Colonic mucosa (tissue), 4 donors: ENCODE data around the gene TMEM231. TPM values are rescaled to one million over a fixed set of nuclear protein-coding genes. Genes with fewer than 3 reads are reported as not detected.
A peak's percentile ranks its signal among the peaks of the same experiment; 100 is the strongest.

Experiments
- DNase-seq: peaks from one replicate; pipeline ENCODE4 v3.0.0-alpha.2; 2020
- H3K27ac ChIP-seq: fragments of 200-600 bp; one replicate; pipeline ENCODE4 v1.8.0; 2021
- H3K27me3 ChIP-seq: fragments of 200-600 bp; one replicate; pipeline ENCODE4 v1.8.0; 2021
- H3K36me3 ChIP-seq: fragments of 200-600 bp; one replicate; pipeline ENCODE4 v1.8.0; 2021
- H3K4me1 ChIP-seq: fragments of 200-600 bp; one replicate; pipeline ENCODE4 v1.8.0; 2021; ENCODE audit warnings: mild to moderate bottlenecking
- H3K4me3 ChIP-seq: fragments of 200-600 bp; one replicate; pipeline ENCODE4 v1.8.0; 2021
- H3K9ac ChIP-seq, 2 donors: one replicate each; pipeline ENCODE4 v1.7.0; 2013; ENCODE audit warnings: control low read depth in 2 of 2, low read depth in 2 of 2, low read length in 2 of 2
- H3K9me3 ChIP-seq: fragments of 200-600 bp; one replicate; pipeline ENCODE4 v1.8.0; 2021
- intact Hi-C: fragments of 100-400 bp; cut with DNase I; formaldehyde crosslinking; loops from one replicate; pipeline ENCODE4 v1.14.1; 2022
- total RNA-seq, 2 donors: library from RNA; stranded (reverse); fragmentation: NEBNext Ultra II Directional in 1 of 2; extraction: Animal tissue kit (Norgen Biotek cat#: 25700) in 1 of 2; gene quantifications; one replicate each; pipeline ENCODE4 v1.2.1, GENCODE V29; 2021
- TF ChIP-seq, protein P1 (sequence below): fragments of 200-600 bp; IDR thresholded peaks from one replicate; pipeline ENCODE4 v1.8.0; 2022; ENCODE audit warnings: antibody characterized with exemption, mild to moderate bottlenecking
- donor health status: healthy.
- donor health status: DM: no; HTN: no; CAD: no.
- donor health status: DM: no; HTN: no; CAD: no.

Gene TMEM231, protein sequence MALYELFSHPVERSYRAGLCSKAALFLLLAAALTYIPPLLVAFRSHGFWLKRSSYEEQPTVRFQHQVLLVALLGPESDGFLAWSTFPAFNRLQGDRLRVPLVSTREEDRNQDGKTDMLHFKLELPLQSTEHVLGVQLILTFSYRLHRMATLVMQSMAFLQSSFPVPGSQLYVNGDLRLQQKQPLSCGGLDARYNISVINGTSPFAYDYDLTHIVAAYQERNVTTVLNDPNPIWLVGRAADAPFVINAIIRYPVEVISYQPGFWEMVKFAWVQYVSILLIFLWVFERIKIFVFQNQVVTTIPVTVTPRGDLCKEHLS
- 1 to 10 TPM; 4.7 to 6.3 TPM for total RNA-seq

DNA sequence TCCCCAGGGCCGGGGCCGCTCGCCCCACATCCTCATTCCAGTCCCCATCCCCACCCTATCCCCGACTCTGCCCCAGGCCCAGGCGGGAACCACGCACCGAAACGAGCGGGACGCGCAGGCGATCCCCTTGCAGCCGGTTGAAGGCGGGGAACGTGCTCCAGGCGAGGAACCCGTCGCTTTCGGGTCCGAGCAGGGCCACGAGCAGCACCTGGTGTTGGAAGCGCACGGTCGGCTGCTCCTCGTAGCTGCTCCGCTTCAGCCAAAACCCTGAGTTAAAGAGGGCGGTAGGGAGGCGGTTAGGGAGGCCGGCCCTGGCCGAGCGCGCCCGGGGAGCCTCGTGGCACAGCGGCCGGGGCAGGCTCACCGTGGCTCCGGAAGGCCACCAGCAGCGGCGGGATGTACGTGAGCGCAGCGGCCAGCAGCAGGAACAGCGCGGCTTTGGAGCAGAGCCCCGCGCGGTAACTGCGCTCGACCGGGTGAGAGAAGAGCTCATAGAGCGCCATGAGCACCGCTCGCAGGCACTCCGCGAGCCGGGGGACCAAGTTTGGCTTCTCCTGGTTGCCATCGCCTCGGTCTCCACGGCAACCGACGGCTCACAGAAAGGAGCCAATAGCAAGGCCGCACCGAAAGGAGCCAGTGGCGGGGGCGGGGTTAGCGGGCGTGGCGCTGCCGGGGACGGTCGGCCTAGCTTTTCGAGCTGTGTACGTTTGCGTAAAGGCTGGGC, at the start of gene TMEM231:
Gene TMEM231, minus strand, starts transcription at position 546 of the 724 bp plus-strand sequence. Its CDS starts 43 bp downstream, at position 503.
- Histone ChIP-seq H3K27me3 (no peaks in the 10 kb centered on the region), H3K4me3 (peak within 1 kb of the TSS; percentile 68), H3K27ac (peak within 1 kb of the TSS; percentile 53), H3K9ac (peak within 1 kb of the TSS; percentile 68 to 79), H3K36me3 (no peaks in the 10 kb centered on the region), H3K9me3 (no peaks in the 10 kb centered on the region), H3K4me1 (no peaks in the 10 kb centered on the region)
- DNase-seq, result peak; percentile 99
- intact Hi-C loops, result loop anchor here (5.0 kb wide), 1 partner anchor 94 kb away; the partner anchor contains the start of gene TMEM170A
- TF ChIP-seq, protein P1, sequence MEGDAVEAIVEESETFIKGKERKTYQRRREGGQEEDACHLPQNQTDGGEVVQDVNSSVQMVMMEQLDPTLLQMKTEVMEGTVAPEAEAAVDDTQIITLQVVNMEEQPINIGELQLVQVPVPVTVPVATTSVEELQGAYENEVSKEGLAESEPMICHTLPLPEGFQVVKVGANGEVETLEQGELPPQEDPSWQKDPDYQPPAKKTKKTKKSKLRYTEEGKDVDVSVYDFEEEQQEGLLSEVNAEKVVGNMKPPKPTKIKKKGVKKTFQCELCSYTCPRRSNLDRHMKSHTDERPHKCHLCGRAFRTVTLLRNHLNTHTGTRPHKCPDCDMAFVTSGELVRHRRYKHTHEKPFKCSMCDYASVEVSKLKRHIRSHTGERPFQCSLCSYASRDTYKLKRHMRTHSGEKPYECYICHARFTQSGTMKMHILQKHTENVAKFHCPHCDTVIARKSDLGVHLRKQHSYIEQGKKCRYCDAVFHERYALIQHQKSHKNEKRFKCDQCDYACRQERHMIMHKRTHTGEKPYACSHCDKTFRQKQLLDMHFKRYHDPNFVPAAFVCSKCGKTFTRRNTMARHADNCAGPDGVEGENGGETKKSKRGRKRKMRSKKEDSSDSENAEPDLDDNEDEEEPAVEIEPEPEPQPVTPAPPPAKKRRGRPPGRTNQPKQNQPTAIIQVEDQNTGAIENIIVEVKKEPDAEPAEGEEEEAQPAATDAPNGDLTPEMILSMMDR, result no peak

DNA sequence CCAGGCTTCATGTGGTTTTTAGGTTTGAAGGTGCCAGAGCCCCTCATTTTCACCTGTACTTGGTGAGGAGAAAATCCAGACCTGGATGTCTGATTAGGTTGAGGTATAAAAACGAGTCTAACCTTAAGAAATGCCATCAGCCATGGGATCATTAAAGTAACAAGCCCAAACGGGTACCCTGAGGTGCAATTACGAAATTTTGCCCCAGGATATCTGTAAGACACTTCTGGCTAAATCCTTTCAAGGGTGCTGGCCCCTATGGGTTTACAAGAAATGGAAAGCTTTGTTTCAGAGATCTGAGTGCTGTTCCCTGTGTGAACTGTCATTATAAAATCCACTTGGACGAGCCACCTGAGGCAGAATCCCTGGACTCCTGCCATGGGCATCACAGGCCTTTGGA, 47.2 kb upstream of the TMEM231 start:
- DNase-seq, result no peak

DNA sequence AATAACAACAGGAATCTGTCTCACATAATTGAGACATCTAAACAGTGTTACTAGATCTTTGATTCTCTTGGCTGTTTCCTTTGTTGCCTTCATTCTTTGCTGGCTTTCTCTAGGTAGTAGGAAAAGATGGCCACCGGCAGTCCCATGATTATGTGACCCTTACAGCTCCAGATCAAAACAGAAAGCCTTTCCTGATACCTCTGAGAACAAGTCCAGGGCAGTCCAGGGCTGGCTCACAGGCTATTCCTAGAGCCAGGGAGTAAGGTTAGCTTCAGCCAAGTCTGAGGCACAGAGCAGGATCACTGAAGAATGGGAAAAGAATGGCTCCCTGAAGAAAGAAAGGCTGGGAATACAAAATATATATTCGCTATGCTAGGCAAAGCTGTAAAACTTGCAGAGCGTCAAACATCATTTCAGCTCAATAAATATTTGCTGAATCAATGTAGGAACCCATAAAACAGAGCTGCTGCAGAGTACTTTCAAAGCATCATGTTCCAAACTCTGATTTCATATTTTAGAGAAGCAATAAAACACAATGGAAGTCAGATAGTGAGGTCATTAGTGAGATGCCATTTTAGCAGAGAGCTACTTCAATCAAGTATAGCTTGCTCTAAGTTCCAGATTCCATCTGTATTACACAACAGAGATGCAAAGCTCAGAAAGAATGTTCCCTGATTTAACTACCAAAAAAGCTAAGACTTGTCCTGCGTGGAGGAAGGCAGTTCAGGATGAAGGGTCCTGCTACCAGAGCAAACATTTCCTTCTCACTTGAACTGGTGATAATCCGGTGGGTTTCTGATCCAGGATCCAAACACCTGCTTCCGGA, 43.6 kb upstream of the TMEM231 start:
- Histone ChIP-seq H3K9me3 (no peaks in the 10 kb centered on the region), H3K36me3 (peaks cover 11% of the 10 kb centered on the region), H3K27me3 (no peaks in the 10 kb centered on the region), H3K9ac (no peak overlapping the region), H3K27ac (no peak overlapping the region), H3K4me3 (no peak overlapping the region), H3K4me1 (no peaks in the 10 kb centered on the region)
- intact Hi-C loops, result no loop called here
- no peak for DNase-seq
- TF ChIP-seq, protein P1, result no peak

More for the DNA sequence above, 47.2 kb upstream of the TMEM231 start:
- Histone ChIP-seq H3K27me3 (no peaks in the 10 kb centered on the region), H3K4me3 (no peak overlapping the region), H3K9ac (no peak overlapping the region), H3K4me1 (no peaks in the 10 kb centered on the region), H3K9me3 (no peaks in the 10 kb centered on the region), H3K27ac (no peak overlapping the region), H3K36me3 (peaks cover 11% of the 10 kb centered on the region)
- intact Hi-C loops, result no loop called here
- TF ChIP-seq, protein P1, result no peak

DNA sequence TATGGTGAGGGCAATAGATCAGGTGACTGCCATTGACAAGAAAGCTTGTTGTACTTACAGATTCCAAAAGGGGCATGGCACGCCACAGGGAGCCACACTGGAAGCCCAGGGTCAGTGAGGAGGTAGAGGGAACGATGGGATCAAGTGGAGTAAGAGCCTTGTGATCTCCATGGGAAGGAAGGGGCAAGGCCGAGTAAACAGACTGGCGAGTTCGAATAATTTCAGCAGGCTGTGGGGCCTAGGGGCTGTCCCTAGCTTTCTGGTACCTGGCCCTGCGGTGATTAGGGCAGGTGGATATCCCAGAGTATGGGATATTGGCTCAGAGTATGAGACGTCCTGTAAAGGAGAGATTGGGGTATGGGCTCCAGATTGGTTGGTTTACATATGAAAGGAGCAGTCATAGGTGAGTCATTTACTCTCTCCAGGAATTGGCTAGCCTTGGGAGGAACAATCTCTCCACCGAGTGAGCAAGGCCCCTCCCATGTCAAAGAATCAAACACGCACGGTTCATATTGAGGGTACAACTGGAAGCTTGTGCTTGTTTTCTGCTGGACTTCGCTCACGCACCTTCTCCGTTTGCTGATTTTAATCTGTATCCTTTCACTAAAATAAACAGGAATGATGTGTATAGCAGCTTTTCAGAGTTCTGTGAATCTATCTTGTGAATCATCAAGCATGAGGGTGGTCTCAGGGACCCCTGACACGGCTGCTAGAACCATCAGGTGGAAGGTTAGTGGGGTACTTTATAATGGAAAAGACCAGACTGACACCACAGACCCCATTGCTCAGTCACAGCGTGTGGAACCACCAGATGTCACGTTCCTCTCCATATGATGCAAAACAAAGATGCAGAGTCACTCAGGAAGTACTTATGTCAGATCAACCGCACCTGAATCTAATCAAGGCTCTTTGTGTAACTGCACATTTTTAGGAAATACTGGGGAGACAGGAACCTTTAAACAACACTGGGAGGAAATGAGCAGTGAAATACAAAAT, 38.1 kb upstream of the TMEM231 start:
- TF ChIP-seq, protein P1, result no peak
- Histone ChIP-seq H3K27me3 (no peaks in the 10 kb centered on the region), H3K4me1 (no peaks in the 10 kb centered on the region), H3K9ac (no peak overlapping the region), H3K9me3 (no peaks in the 10 kb centered on the region), H3K4me3 (no peak overlapping the region), H3K36me3 (no peaks in the 10 kb centered on the region), H3K27ac (no peak overlapping the region)
- DNase-seq, result no peak
- intact Hi-C loops, result no loop called here
